Lower lobe of right lung (tissue), 2 donors: ENCODE results near the gene SMAD4. TPM values are rescaled to one million over a fixed set of nuclear protein-coding genes. Genes with fewer than 3 reads are reported as not detected.

Source experiments
- ATAC-seq, 2 donors: fragments of 200-7000 bp; cut with Tn5 transposase; one replicate each; pipeline ENCODE4 v1.9.1; 2020 to 2022; ENCODE audit warnings: mild to moderate bottlenecking in 2 of 2, moderate library complexity in 2 of 2
- DNase-seq: peaks from one replicate; pipeline ENCODE4 v3.0.0-alpha.2; 2020
- H3K27ac ChIP-seq: fragments of 200-600 bp; one replicate; pipeline ENCODE4 v1.8.0; 2022
- H3K27me3 ChIP-seq: fragments of 200-600 bp; one replicate; pipeline ENCODE4 v1.8.0; 2022; ENCODE audit warnings: low read depth
- H3K36me3 ChIP-seq: fragments of 200-600 bp; one replicate; pipeline ENCODE4 v1.8.0; 2022; ENCODE audit warnings: mild to moderate bottlenecking
- H3K4me1 ChIP-seq: fragments of 200-600 bp; one replicate; pipeline ENCODE4 v1.8.0; 2022
- H3K4me3 ChIP-seq: fragments of 200-600 bp; one replicate; pipeline ENCODE4 v1.8.0; 2022; ENCODE audit warnings: mild to moderate bottlenecking
- H3K9me3 ChIP-seq: fragments of 200-600 bp; one replicate; pipeline ENCODE4 v1.8.0; 2022
- intact Hi-C: fragments of 100-400 bp; cut with DNase I; formaldehyde crosslinking; loops from one replicate; pipeline ENCODE4 v1.11.0; 2022
- total RNA-seq: library from RNA; stranded (reverse); fragmentation: NEBNext Ultra II Directional; extraction: Animal tissue kit (Norgen Biotek cat#: 25700); gene quantifications from one replicate; pipeline ENCODE4 v1.2.1, GENCODE V29; 2021
- TF ChIP-seq, protein P1 (sequence below): fragments of 200-600 bp; IDR thresholded peaks from one replicate; pipeline ENCODE4 v1.8.0; 2022; ENCODE audit warnings: antibody characterized with exemption, mild to moderate bottlenecking
- donor health status: DM: no; HTN: yes; CAD: no; lungs with severe emphysema.

The SMAD4 gene
- total RNA-seq, 1 donor from 2014 or later: 97.8 TPM

DNA sequence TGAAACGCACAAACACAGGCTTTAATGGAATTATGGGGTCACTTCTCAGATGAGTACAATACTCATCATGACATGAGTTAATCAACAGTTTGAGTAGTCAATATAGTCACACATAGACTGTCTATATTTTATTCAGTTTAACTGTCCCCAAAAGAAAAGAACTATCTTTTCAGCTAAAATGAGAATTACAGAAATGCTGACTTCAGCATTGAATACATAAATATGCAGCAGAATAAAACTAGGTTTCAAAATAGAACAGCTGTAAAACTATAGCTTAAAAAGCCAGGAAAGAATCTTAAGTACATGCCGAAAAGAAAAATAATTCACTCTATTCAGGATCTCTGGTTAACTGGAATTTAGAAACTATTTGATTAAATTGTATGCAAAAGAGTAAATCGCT, 30.0 kb downstream of the SMAD4 start:
- intact Hi-C loops: no loop called here
- H3K4me1 ChIP-seq: no peaks in the 10 kb centered on the region
- no peak overlapping the region for H3K4me3 ChIP-seq
- TF ChIP-seq, protein P1, sequence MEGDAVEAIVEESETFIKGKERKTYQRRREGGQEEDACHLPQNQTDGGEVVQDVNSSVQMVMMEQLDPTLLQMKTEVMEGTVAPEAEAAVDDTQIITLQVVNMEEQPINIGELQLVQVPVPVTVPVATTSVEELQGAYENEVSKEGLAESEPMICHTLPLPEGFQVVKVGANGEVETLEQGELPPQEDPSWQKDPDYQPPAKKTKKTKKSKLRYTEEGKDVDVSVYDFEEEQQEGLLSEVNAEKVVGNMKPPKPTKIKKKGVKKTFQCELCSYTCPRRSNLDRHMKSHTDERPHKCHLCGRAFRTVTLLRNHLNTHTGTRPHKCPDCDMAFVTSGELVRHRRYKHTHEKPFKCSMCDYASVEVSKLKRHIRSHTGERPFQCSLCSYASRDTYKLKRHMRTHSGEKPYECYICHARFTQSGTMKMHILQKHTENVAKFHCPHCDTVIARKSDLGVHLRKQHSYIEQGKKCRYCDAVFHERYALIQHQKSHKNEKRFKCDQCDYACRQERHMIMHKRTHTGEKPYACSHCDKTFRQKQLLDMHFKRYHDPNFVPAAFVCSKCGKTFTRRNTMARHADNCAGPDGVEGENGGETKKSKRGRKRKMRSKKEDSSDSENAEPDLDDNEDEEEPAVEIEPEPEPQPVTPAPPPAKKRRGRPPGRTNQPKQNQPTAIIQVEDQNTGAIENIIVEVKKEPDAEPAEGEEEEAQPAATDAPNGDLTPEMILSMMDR: no peak
- H3K9me3 ChIP-seq: no peaks in the 10 kb centered on the region
- no peaks in the 10 kb centered on the region for H3K27me3 ChIP-seq
- no peak for DNase-seq
- peaks cover 93% of the 10 kb centered on the region for H3K36me3 ChIP-seq
- H3K27ac ChIP-seq: no peak overlapping the region
- no peak for ATAC-seq

DNA sequence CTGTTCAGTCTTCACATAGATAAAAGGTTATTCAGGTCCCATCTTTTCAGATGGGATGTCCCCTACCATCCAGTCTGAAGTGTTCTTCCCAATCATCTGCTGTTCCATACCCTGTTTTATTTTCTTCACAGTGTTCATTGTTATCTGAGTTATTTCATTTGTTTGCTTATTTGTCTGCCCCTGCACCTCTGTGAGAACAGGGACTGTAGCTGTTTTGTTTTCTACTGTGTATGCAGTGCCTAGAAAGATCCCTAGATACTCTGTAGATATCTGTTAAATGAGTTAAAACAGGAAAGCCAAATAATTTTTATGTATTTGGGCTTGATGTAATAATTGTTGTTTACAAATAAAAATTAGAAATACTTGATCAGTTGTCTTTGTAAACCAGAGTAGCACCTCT, 34.2 kb downstream of the SMAD4 start:
- no peaks in the 10 kb centered on the region for H3K27me3 ChIP-seq
- no peaks in the 10 kb centered on the region for H3K9me3 ChIP-seq
- DNase-seq: no peak
- H3K36me3 ChIP-seq: peaks cover 99% of the 10 kb centered on the region
- H3K4me1 ChIP-seq: no peaks in the 10 kb centered on the region
- H3K27ac ChIP-seq: no peak overlapping the region
- intact Hi-C loops: no loop called here
- TF ChIP-seq, protein P1: no peak
- ATAC-seq: no peak
- H3K4me3 ChIP-seq: no peak overlapping the region

DNA sequence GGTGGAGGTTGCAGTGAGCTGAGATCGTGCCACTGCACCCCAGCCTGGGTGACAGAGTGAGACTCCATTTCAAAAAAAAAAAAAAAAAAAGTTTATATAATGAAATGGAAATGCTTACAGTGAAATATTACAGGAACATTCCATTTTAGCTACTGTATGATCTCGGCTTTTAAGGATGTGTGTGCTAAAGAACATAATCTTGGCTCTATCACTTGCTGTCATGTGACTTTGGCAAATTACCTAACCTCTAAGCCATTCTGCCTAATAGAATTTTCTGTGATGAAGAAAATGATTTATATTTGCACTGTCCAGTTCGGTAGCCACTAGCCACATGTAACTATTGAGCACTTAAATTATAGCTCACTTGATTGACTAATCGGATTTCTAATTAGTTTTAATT, 36.3 kb downstream of the SMAD4 start:
- no peak for DNase-seq
- intact Hi-C loops: no loop called here
- Histone ChIP-seq H3K27me3 (no peaks in the 10 kb centered on the region), H3K4me1 (no peaks in the 10 kb centered on the region), H3K4me3 (no peak overlapping the region), H3K9me3 (no peaks in the 10 kb centered on the region), H3K36me3 (peaks cover 96% of the 10 kb centered on the region), H3K27ac (no peak overlapping the region)
- no peak for ATAC-seq
- TF ChIP-seq, protein P1: no peak

DNA sequence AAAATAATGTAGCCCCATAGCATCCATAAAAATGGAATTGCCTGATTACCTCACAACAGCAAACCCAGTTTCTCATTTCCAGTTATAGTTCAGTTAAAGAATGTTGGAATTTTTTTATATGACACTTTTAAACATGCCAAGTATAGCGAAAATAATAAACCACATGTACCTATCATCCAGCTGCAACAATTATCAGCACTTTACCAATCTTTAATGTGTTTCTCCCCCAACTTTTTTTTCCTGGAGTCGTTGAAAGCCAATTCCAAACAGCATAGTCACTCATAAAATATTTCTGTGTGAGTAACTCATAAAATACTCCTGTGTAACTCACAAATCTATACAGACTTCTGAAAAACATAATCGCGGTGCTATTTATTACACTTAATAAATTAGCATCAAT, 38.1 kb downstream of the SMAD4 start:
- intact Hi-C loops: no loop called here
- H3K4me1 ChIP-seq: no peaks in the 10 kb centered on the region
- ATAC-seq: no peak
- H3K9me3 ChIP-seq: no peaks in the 10 kb centered on the region
- no peak overlapping the region for H3K27ac ChIP-seq
- H3K36me3 ChIP-seq: peaks cover 84% of the 10 kb centered on the region
- no peaks in the 10 kb centered on the region for H3K27me3 ChIP-seq
- TF ChIP-seq, protein P1: no peak
- no peak for DNase-seq
- H3K4me3 ChIP-seq: no peak overlapping the region

DNA sequence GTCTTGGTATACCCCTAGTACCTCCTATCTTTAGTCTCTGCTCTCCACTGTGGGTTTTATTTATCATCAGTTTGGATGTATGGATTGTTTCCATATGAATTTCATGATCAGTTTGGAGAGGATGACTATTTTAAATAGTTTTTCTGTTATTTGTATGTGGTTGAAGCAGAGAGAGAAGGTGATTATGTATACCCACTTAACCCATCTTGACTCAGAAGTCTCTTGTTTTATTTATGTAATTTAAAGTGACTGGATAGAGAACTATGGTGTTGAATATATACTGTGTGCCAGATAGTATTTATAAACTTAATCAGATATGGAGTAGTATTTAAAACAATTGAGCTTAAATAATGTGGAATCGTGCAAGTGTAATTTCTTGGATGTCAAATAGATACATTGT, 39.9 kb downstream of the SMAD4 start:
- intact Hi-C loops: no loop called here
- H3K27ac ChIP-seq: no peak overlapping the region
- H3K27me3 ChIP-seq: no peaks in the 10 kb centered on the region
- no peaks in the 10 kb centered on the region for H3K9me3 ChIP-seq
- DNase-seq (no peak), ATAC-seq (no peak)
- peaks cover 70% of the 10 kb centered on the region for H3K36me3 ChIP-seq
- no peak overlapping the region for H3K4me3 ChIP-seq
- TF ChIP-seq, protein P1: no peak
- no peaks in the 10 kb centered on the region for H3K4me1 ChIP-seq

DNA sequence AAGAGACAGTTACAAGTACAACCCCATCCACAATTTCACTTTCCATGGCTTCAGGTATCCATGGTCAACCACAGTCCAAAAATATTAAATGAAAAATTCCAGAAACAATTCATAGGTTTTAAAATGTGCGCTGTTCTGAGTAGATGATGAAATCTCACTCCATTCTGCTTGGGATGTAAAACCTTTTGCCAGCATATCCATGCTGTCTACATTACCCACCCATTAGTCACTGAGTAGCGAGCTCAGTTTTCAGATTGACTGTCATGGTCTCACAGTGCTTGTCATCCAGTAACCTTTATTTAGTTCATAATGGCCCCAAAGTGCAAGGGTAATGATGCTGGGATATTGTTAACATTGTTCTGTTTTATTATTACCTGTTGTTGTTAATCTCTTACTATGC, 40.5 kb downstream of the SMAD4 start:
- Histone ChIP-seq H3K4me3 (no peak overlapping the region), H3K9me3 (no peaks in the 10 kb centered on the region), H3K27me3 (no peaks in the 10 kb centered on the region), H3K27ac (no peak overlapping the region), H3K36me3 (peaks cover 66% of the 10 kb centered on the region), H3K4me1 (no peaks in the 10 kb centered on the region)
- no peak for DNase-seq
- TF ChIP-seq, protein P1: no peak
- intact Hi-C loops: no loop called here
- ATAC-seq: no peak
